Upper lobe of left lung (tissue), 4 donors: ENCODE results near the gene AFAP1.

ENCODE experiments used
- EP300 ChIP-seq, 4 donors: sonication (generic); formaldehyde crosslinking; IDR thresholded peaks; one replicate each; pipeline ENCODE4 v1.5.1; 2017; ENCODE audit warnings: antibody characterized with exemption in 4 of 4, control low read depth in 2 of 4
- POLR2A ChIP-seq, 4 donors: fragments of 450-650 bp; IDR thresholded peaks; one replicate each; pipeline ENCODE4 v1.5.1; 2016 to 2017; ENCODE audit warnings: antibody characterized with exemption in 4 of 4, mild to moderate bottlenecking in 2 of 4
- POLR2AphosphoS5 ChIP-seq, 2 donors: sonication (generic); formaldehyde crosslinking; IDR thresholded peaks; one replicate each; pipeline ENCODE4 v1.5.1; 2017; ENCODE audit warnings: antibody characterized with exemption in 2 of 2
- TF ChIP-seq, protein P1 (sequence below), 6 experiments: fragments of 450-650 bp in 4 of 6; fragments of 200-600 bp in 2 of 6; sonication (generic) in 2 of 6; IDR thresholded peaks; one replicate each; pipeline ENCODE4 v1.5.1; 2016 to 2019; ENCODE audit warnings: antibody characterized with exemption in 6 of 6

DNA sequence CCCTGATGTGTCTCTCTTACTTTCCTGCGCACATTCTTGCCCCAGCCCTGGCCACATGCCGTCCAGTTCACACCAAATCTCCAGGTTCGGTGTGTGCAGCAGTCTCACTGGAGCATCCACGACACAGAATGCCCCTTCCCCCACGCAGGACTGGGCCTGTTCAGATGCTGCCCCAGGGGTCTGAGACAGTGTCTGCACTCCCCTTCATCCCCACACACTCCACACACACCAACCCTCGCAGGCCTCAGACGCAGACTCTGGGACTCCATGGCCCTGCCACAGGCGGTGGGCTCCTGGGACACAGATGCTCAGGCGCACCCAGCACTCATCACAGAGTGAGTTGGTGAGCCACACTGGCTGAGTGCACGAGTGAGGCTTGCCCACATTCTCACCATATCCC is 83.9 kb downstream of the AFAP1 start:
- TF ChIP-seq POLR2A (IDR thresholded peaks at IDR 0.05) (no peak), EP300 (IDR thresholded peaks at IDR 0.05) (no peak), POLR2AphosphoS5 (IDR thresholded peaks at IDR 0.05) (no peak)
- TF ChIP-seq, protein P1, sequence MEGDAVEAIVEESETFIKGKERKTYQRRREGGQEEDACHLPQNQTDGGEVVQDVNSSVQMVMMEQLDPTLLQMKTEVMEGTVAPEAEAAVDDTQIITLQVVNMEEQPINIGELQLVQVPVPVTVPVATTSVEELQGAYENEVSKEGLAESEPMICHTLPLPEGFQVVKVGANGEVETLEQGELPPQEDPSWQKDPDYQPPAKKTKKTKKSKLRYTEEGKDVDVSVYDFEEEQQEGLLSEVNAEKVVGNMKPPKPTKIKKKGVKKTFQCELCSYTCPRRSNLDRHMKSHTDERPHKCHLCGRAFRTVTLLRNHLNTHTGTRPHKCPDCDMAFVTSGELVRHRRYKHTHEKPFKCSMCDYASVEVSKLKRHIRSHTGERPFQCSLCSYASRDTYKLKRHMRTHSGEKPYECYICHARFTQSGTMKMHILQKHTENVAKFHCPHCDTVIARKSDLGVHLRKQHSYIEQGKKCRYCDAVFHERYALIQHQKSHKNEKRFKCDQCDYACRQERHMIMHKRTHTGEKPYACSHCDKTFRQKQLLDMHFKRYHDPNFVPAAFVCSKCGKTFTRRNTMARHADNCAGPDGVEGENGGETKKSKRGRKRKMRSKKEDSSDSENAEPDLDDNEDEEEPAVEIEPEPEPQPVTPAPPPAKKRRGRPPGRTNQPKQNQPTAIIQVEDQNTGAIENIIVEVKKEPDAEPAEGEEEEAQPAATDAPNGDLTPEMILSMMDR (IDR thresholded peaks at IDR 0.05) = no peak
